Neural cell (in vitro differentiated cells): ENCODE measurements around the gene TEX22. TPM values are rescaled to one million over a fixed set of nuclear protein-coding genes. Genes with fewer than 3 reads are reported as not detected.

Source experiments
- H2AFZ ChIP-seq: fragments of 200-600, 300-800 bp; sonication (generic), shearing (Covaris generic); 2 replicates; pipeline ENCODE4 v1.6.0; 2014; ENCODE audit warnings: low read depth, mild to moderate bottlenecking, antibody characterized with exemption, low read length, moderate library complexity
- H3F3A ChIP-seq: fragments of 200-600 bp; shearing (Covaris generic); 2 replicates; pipeline ENCODE4 v1.6.1; 2016; ENCODE audit warnings: mild to moderate bottlenecking, moderate library complexity, mixed read lengths, antibody characterized with exemption, low read length; ENCODE audit not compliant: insufficient read depth, poor library complexity, severe bottlenecking
- H3K27ac ChIP-seq: fragments of 200-600, 300-800 bp; sonication (generic), shearing (Covaris generic); 2 replicates; pipeline ENCODE4 v1.5.1; 2014; ENCODE audit warnings: mild to moderate bottlenecking, low read length, moderate library complexity
- H3K27me3 ChIP-seq: fragments of 300-800, 200-600 bp; sonication (generic), shearing (Covaris generic); 2 replicates; pipeline ENCODE4 v1.6.0; 2014; ENCODE audit warnings: mild to moderate bottlenecking, low read depth, low read length, moderate library complexity; ENCODE audit not compliant: insufficient read depth
- H3K36me3 ChIP-seq: fragments of 300-800, 200-600 bp; sonication (generic), shearing (Covaris generic); 2 replicates; pipeline ENCODE4 v1.5.1; 2014; ENCODE audit warnings: mild to moderate bottlenecking, antibody characterized with exemption, low read length, moderate library complexity; ENCODE audit not compliant: insufficient read depth
- H3K4me2 ChIP-seq: fragments of 300-800, 200-600 bp; sonication (generic), shearing (Covaris generic); 2 replicates; pipeline ENCODE4 v1.6.0; 2014; ENCODE audit warnings: mild to moderate bottlenecking, low read length
- H3K4me3 ChIP-seq: fragments of 300-800, 200-600 bp; sonication (generic), shearing (Covaris generic); 2 replicates; pipeline ENCODE4 v1.5.1; 2014; ENCODE audit warnings: mild to moderate bottlenecking, low read length, moderate library complexity
- H3K79me2 ChIP-seq: fragments of 200-600 bp; shearing (Covaris generic); replicated peaks from 2 replicates; pipeline ENCODE4 v1.6.0; 2014; ENCODE audit warnings: mild to moderate bottlenecking, low read length, moderate library complexity; ENCODE audit not compliant: insufficient read depth
- H3K9ac ChIP-seq: fragments of 300-800, 200-600 bp; sonication (generic), shearing (Covaris generic); 2 replicates; pipeline ENCODE4 v1.6.1; 2016; ENCODE audit warnings: mild to moderate bottlenecking, low read length, mixed read lengths
- H3K9me2 ChIP-seq: fragments of 200-600 bp; shearing (Covaris generic); 2 replicates; pipeline ENCODE4 v1.6.1; 2016; ENCODE audit warnings: mild to moderate bottlenecking, low read length, mixed read lengths; ENCODE audit not compliant: insufficient read depth
- H3K9me3 ChIP-seq: fragments of 200-600, 300-800 bp; sonication (generic), shearing (Covaris generic); 2 replicates; pipeline ENCODE4 v1.6.1; 2016; ENCODE audit warnings: mild to moderate bottlenecking, mixed run types, low read length, moderate library complexity, mixed read lengths
- H4K20me1 ChIP-seq: fragments of 200-600 bp; shearing (Covaris generic); 2 replicates; pipeline ENCODE4 v1.6.1; 2016; ENCODE audit warnings: mild to moderate bottlenecking, mixed run types; ENCODE audit not compliant: insufficient read depth
- CTCF ChIP-seq: fragments of 450-650 bp; IDR thresholded peaks from 2 replicates; pipeline ENCODE4 v1.5.1; 2014; ENCODE audit warnings: antibody characterized with exemption, mild to moderate bottlenecking, moderate library complexity; ENCODE audit not compliant: poor library complexity, severe bottlenecking
- EP300 ChIP-seq: fragments of 450-650 bp; conservative IDR thresholded peaks from 2 replicates; pipeline ENCODE4 v1.6.1; 2014; ENCODE audit warnings: antibody characterized with exemption, mild to moderate bottlenecking, moderate library complexity; ENCODE audit not compliant: poor library complexity, severe bottlenecking
- EZH2 ChIP-seq: fragments of 200-600, 300-800 bp; shearing (Covaris generic), sonication (generic); IDR thresholded peaks from 2 replicates; pipeline ENCODE4 v1.6.1; 2014; ENCODE audit warnings: antibody characterized with exemption, low read length, borderline replicate concordance, mild to moderate bottlenecking; ENCODE audit not compliant: insufficient read depth, poor library complexity, severe bottlenecking
- MXI1 ChIP-seq: fragments of 450-650 bp; conservative IDR thresholded peaks from 2 replicates; pipeline ENCODE4 v1.6.1; 2014; ENCODE audit warnings: antibody characterized with exemption, mild to moderate bottlenecking; ENCODE audit not compliant: poor library complexity, severe bottlenecking
- POLR2AphosphoS5 ChIP-seq: IDR thresholded peaks from 2 replicates; pipeline ENCODE4 v1.6.1; 2012
- RAD21 ChIP-seq: fragments of 450-650 bp; conservative IDR thresholded peaks from 2 replicates; pipeline ENCODE4 v1.6.1; 2014; ENCODE audit warnings: antibody characterized with exemption, mild to moderate bottlenecking, moderate library complexity
- REST ChIP-seq: IDR thresholded peaks from 2 replicates; pipeline ENCODE4 v1.6.1; 2012; ENCODE audit warnings: borderline replicate concordance
- SMC3 ChIP-seq: fragments of 450-650 bp; conservative IDR thresholded peaks from 2 replicates; pipeline ENCODE4 v1.6.1; 2014; ENCODE audit warnings: antibody characterized with exemption, mild to moderate bottlenecking, moderate library complexity; ENCODE audit not compliant: poor library complexity
- TAF1 ChIP-seq: IDR thresholded peaks from 2 replicates; pipeline ENCODE4 v1.6.1; 2012; ENCODE audit warnings: low read depth
- polyA plus RNA-seq: library from polyadenylated mRNA; depleted of rRNA; stranded (reverse); fragments of >200 nt; gene quantifications from 2 replicates; pipeline ENCODE4 v1.2.3, GENCODE V29; 2014

The TEX22 gene
- polyA plus RNA-seq, 1 donor from 2014 or later: 0.22 TPM

- Histone ChIP-seq H3K9ac (no peak overlapping the region), H3K9me2 (no peaks in the 10 kb centered on the region), H3K4me2 (no peak overlapping the region), H3K27ac (no peak overlapping the region), H3K27me3 (peaks cover 17% of the 10 kb centered on the region), H3K79me2 (no peaks in the 10 kb centered on the region), H3K4me3 (no peak overlapping the region), H4K20me1 (no peaks in the 10 kb centered on the region), H3K36me3 (no peaks in the 10 kb centered on the region), H3F3A (no peaks in the 10 kb centered on the region), H2AFZ (no peak overlapping the region), H3K9me3 (no peaks in the 10 kb centered on the region)
- TF ChIP-seq CTCF (no peak), MXI1 (no peak), POLR2AphosphoS5 (no peak), RAD21 (no peak), EP300 (no peak), REST (no peak), EZH2 (no peak), SMC3 (no peak), TAF1 (no peak)
Observed at GRCh38 chr14:105410642-105411016, 12.3 kb downstream of the TEX22 start.

- Histone ChIP-seq H3K79me2 (no peaks in the 10 kb centered on the region), H3F3A (no peaks in the 10 kb centered on the region), H3K36me3 (no peaks in the 10 kb centered on the region), H3K9me3 (no peaks in the 10 kb centered on the region), H3K4me2 (no peak overlapping the region), H3K9me2 (no peaks in the 10 kb centered on the region), H3K4me3 (no peak overlapping the region), H3K27ac (no peak overlapping the region), H3K27me3 (peaks cover 17% of the 10 kb centered on the region), H2AFZ (no peak overlapping the region), H4K20me1 (no peaks in the 10 kb centered on the region), H3K9ac (no peak overlapping the region)
- TF ChIP-seq CTCF (no peak), EP300 (no peak), REST (no peak), POLR2AphosphoS5 (no peak)
Observed at GRCh38 chr14:105411017-105411941, 12.9 kb downstream of the TEX22 start.
